T-helper 1 cell (primary cell): ENCODE measurements around the gene TXNRD1.
A peak's percentile ranks its signal among the peaks of the same experiment; 100 is the strongest.
"Not testable (repeated sequence)": the region's sequence is repeated elsewhere in the genome, so short reads cannot be mapped to it uniquely, and the experiment has no call there.

Source experiments
- DNase-seq, 5 donors: peaks; one replicate each; pipeline ENCODE4 v3.0.0-alpha.2; 2012 to 2020
- total RNA-seq, 4 donors: gene quantifications; one replicate each; lab custom pipeline; 2026; lab: John Stamatoyannopoulos, UW

Gene TXNRD1
- 50.0 to 78.7 (median 61.2) reads per million in 4 donors for total RNA-seq

DNA sequence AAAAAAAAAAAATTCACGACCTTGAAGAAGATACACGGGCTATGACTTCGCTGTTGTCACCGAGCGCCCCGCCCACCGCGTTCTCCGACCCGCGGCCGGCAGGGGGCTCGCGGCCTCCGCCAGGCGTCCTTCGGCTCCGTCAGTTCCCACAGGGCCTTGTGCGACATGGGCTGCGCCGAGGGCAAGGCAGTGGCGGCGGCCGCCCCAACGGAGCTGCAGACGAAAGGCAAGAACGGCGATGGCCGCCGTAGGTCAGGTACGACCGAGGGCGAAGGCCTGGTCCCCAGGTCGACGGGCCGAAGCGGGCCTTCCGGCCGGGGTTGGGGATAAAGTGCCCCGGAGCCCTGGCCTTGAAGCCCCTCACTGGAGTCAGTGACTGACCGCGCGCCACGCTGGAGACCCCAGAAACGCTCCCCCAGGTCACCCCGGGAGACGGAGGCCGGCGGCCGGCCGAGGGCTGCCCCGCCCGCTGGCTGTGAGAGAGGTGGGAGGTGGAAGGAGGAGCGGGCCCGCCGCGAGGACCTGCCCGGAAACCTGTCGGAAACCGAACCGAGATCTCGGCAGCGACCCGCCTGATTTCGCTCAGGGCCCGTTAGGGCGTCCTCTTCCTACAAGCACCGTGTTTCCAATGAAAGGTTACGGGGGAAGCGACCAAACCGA is at the start of gene TXNRD1:
Gene TXNRD1 (plus strand): TSS at position 142 of the 660 bp plus-strand sequence. CDS start 24 bp downstream, at position 166.
- DNase-seq = peak; percentile 58 to 89 (median 74)

GRCh38 chr12:104165801-104166200 is 49.8 kb upstream of the TXNRD1 start:
- no peak for DNase-seq

- no peak for DNase-seq
These were observed 49.1 kb upstream of the TXNRD1 start for GRCh38 chr12:104166465-104166864.

DNA sequence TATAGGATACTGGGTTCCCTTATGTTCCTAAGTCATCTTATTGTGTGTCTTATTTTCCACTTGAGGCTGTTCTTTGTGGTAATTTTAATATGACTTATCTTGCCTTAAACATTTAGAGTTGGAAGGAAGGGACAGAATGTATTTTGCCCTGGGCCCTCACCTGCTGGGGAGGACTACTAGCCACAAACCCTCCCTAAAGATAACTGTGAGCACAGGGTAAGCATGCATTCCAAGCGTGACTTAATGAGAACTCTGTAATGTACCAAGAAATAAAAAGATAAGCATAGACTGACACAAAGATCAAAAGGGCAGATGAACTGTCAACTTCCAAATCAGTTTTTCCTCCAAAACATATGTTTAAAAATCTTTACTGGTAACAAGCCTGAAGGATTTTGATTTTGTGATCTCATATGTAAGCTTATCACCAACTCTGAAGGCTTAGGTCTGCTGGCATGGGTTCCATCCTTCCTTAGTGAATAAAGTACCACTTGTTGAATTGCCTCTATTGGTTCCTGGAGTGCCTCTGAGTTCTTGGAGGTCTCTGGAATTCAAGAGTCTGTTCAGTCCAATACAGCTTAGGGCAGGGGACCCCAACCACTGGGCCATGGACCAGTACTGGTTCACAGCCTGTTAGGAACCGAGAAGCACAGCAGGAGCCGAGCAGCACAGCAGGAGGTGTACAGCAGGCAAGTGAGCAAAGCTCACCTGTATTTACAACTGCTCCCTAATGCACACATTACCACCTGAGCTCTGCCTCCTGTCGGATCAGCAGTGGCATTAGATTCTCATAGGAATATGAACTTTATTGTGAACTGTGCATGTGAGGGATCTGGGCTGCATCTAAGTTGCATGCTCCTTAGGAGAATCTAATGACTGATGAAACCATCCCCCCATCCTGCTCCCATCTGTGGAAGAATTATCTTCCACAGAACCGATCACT is 47.8 kb upstream of the TXNRD1 start:
- DNase-seq = no peak

- DNase-seq = no peak
These were observed 47.0 kb upstream of the TXNRD1 start for GRCh38 chr12:104168596-104168995.

GRCh38 chr12:104171785-104172569 is 43.6 kb upstream of the TXNRD1 start:
- DNase-seq = no peak

GRCh38 chr12:104172570-104172947 is 43.0 kb upstream of the TXNRD1 start:
- DNase-seq = no peak

DNA sequence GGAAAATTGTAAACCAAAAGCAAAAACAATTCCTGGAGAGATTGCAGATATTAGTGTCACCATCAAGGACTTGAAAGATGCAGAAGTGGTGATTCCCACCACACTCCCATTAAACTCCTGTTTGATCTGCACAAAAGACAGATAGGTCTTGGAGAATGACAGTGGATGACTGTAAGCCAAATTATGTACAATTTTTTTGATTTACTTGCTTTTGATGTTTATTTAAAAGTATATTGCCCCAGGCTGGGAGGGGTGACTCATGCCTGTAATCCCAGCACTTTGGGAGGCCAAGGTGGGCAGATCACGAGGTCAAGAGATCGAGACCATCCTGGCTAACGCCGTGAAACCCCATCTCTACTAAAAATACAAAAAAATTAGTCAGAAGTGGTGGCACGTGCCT is 41.8 kb upstream of the TXNRD1 start:
- not testable (repeated sequence) for DNase-seq

- DNase-seq = no peak
These were observed 39.8 kb upstream of the TXNRD1 start for GRCh38 chr12:104175726-104176247.

DNA sequence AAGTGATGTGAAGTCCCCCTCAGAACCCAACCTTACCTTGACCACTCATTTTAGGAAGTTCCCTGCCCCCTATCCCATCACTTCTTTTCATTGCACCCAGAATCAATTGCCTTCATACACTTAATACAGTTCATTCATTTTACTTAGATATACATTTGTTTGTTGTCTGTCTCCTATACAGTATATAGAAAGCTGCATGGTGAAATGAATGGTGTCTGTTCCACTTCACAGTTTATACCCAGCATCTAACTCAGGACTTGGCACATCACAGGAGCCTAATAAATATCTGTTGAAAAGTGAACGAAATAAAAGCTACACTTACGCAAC is 38.3 kb upstream of the TXNRD1 start:
- DNase-seq = no peak

DNA sequence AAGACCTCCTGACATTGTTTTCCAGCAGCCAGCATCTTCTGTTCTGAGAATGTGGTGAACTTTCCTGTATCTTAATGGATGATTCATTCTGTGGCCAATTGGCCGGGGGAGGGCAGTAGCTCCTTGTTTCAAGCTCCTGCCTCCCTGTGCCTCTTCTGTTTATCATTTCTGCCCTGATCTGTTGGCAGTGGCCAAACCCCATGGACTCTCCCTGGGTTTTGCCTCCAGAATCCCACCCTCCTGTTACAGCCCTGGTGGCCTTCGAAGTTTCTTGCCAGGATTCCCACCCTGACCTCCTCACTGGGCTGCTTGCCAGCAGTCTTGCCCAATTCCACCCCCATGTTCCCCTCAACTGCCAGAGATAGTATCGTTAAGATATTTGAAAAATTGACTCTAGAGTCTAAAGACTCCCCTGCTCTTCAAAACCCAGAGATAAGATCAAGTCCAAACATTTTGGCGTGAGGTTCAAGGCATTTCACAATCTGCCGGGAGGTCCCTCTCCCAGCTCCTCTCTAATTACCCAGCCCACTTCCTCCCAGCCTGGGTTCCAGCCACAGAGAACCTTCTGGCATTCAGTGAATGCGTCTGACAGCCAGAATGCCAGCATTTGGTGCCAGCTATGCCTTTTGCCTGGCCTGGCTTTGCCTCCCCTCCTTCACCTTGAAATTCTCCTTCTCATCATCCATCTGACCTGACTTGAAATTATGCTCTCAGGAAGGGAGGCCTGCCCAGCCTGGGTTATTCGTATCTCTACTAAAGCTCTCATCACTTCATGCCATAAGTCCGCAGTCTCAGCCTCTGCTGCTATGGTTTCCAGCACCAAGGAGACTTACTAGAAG is 37.7 kb upstream of the TXNRD1 start:
- DNase-seq = peak in 1 of 5 donors; percentile 66

DNA sequence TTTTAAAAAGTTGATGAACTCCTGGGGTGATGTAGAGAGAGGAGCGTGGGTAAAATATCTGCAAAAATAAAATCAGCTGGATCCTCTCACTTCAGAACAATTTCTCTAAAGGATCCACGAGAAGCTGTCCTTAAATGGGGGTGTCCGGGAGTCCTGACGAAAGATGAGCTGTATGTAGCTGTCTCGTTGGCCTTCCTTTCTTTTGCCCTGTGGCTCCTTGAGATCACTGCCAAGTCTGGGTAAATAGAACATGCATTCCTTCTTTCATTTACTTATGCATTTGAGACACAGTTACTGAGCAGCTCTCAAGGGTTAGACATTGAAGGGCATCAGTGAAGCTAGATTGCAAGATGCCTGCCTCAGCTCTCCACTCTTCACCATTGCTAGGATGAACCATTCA is 35.2 kb upstream of the TXNRD1 start:
- DNase-seq = no peak

DNA sequence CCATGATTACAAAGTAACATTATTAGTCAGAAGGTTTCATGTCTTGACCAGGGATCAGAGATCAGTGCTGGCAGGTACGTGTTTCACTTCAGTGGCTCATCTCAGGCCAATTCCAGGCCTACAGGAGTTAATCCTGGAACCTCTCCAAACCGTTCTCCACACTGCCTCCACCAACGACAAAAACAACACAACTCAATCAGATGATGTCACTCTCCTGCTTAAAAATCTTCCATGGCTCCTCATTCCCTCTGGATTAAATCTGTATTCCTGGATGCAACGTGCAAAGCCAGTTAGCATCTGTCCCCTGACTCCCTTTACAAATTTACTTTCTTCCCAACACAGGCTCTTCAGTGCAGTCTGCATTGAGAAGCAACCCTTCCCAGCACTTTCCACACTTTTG is 34.3 kb upstream of the TXNRD1 start:
- no peak for DNase-seq

GRCh38 chr12:104182144-104182543 is 33.4 kb upstream of the TXNRD1 start:
- DNase-seq = no peak

DNA sequence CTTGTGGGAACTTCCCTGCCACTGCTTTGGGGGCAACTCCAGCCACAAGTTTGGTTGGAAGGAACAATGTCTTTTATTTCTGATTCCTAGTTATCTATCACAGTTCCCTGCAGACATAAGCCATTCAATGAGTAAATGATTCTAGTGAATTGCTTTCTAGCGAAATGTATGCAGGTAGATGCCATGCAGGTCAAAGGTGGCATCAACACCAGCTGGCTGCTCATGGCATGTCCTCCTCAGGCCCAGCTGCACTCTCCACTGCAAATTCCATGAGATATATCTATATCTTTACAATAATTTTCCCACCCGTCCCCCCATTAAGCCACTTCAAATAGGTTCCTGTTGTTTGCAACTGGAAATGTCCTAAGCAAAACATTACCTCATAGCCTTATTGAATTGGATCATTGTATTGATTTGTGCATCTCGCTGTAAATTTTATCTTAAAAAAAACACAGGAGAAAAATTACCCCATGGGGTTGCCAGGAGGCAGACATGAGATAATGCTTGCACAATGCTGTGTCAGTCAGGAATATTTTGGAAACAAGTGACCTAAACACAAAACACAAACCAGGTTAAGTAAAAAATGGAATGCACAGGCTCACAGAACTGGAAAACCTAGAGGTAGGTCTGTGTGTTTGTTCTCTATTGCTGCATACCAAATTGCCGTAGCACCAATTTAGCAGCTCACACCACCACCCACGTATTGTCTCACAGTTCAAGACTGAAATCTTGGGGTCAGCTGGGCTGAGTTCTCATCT is 32.8 kb upstream of the TXNRD1 start:
- DNase-seq = no peak

GRCh38 chr12:104183443-104183842 is 32.1 kb upstream of the TXNRD1 start:
- no peak for DNase-seq

DNA sequence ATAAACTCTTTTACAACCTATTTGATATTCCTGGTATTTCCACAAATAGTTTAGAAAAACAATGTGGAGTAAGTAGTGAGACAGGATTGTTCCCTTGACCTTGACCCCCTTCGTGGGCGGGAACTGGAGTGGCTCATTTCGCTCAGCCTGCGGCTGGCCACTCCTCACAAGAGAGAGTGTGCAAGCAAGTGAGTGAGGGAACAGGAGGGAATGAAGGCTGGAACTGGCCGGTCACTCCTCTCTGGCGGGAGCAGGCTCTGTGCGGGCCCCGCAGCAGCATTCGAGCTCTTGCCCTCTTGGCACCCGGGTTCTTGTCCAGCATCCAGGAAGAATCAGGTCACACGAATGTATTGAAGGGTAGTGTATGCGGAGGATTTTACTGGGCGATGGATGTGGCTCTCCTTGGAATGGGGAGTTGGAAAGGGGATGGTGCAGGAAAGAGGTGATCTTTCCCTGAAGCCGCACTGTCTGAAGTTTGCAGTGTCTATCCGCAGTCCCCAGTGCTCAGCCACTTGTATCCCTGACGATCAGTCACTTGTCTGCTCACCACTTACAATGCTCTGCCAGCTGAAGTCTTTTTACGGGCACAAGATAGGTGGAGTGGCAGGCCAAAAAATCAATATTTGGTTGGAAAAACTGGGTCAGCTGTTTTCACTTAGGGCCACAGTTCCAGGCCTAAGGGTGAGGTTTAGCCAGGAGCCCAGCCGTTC is 28.0 kb upstream of the TXNRD1 start:
- no peak for DNase-seq

- DNase-seq = no peak
These were observed 27.0 kb upstream of the TXNRD1 start for GRCh38 chr12:104188534-104188933.

DNA sequence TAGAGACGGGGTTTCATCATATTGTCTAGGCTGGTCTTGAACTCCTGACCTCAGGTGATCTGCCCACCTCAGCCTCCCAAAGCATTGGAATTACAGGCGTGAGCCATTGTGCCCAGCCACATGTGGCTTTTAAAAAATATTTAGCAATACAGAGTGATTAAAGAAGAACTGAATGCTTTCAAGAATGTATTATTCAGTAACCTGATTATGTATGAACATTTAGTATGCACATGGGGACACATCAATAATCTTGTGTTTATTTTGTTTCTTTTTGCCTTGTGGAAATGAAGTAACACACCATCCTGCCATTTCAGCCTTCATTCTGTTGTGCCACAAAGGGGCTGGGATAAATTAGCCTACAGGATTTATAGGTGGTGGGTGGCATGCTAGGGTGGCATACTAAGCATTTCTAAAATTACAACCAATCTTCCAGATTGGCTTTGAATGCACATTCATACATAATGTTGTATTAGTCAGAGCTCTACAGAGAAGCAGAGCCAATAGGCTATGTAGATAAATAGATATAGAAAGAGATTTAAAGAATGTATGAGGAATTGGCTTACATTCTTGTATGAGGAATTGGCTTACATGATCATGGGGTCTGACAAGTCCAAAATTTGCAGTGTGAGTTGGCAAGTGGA is 25.5 kb upstream of the TXNRD1 start:
- DNase-seq = no peak

GRCh38 chr12:104190641-104191176 is 24.9 kb upstream of the TXNRD1 start:
- no peak for DNase-seq
